Endothelial cell of umbilical vein (primary cell): ENCODE data around the gene TWF2. TPM values are rescaled to one million over a fixed set of nuclear protein-coding genes. Genes with fewer than 3 reads are reported as not detected.

ENCODE experiments used
- BruUV-seq: library from RNA; stranded (reverse); fragments of 400-500 nt; replicated peaks from 2 replicates; lab custom pipeline; 2021; lab: Mats Ljungman, UMichigan
- CTCF ChIA-PET: fragments of 300-600, 350-600 bp; sonication (Branson Sonifier 250); formaldehyde crosslinking; loops from one replicate; lab custom pipeline; 2021; ENCODE audit warnings: antibody characterized with exemption, inconsistent platforms; lab: Charles Lee
- POLR2A ChIA-PET: fragments of 300-600, 350-600 bp; sonication (Branson Sonifier 250); formaldehyde crosslinking; loops from one replicate; lab custom pipeline; 2021; ENCODE audit warnings: antibody characterized with exemption, inconsistent platforms; lab: Charles Lee
- DNase-seq: peaks from one replicate; pipeline ENCODE4 v3.0.0-alpha.2; 2011; ENCODE audit warnings: low read depth, low spot score
- FAIRE-seq: peaks from 2 replicates; lab custom pipeline; 2011; peaks lifted over from hg19 to GRCh38; lab: Jason Lieb, UNC
- H2AFZ ChIP-seq: 2 replicates; pipeline ENCODE4 v1.6.0; 2012; ENCODE audit warnings: low read depth, low read length, control low read depth, inconsistent platforms
- H3K27ac ChIP-seq: 2 replicates; pipeline ENCODE4 v1.5.1; 2011; ENCODE audit warnings: low read depth, mild to moderate bottlenecking, control low read depth, low read length, moderate library complexity; ENCODE audit not compliant: insufficient read depth
- H3K27me3 ChIP-seq, 2 experiments: 2 replicates each; pipeline versions ENCODE4 v1.6.0 to v1.6.1; 2011; ENCODE audit warnings: low read length in 2 of 2, mixed read lengths in 1 of 2; ENCODE audit not compliant: control insufficient read depth in 2 of 2, insufficient read depth in 2 of 2
- H3K36me3 ChIP-seq, 2 experiments: 2 replicates in 1 of 2; 3 replicates in 1 of 2; pipeline ENCODE4 v1.5.1; 2011; ENCODE audit warnings: low read length in 2 of 2, mild to moderate bottlenecking in 1 of 2, moderate library complexity in 1 of 2; ENCODE audit not compliant: control insufficient read depth in 2 of 2, insufficient read depth in 2 of 2; ENCODE audit errors: extremely low read depth in 1 of 2
- H3K4me1 ChIP-seq: 3 replicates; pipeline ENCODE4 v1.5.1; 2011; ENCODE audit warnings: mild to moderate bottlenecking, low read length; ENCODE audit not compliant: control insufficient read depth, insufficient read depth; ENCODE audit errors: extremely low read depth
- H3K4me2 ChIP-seq: 2 replicates; pipeline ENCODE4 v1.6.1; 2011; ENCODE audit warnings: low read length, control low read depth, mixed read lengths; ENCODE audit not compliant: insufficient read depth
- H3K4me3 ChIP-seq, 3 experiments: fragments of 200-600 bp in 1 of 3; sonication (generic), shearing (Covaris generic) in 1 of 3; replicated peaks in 1 of 3; 2 replicates each; pipeline ENCODE4 v1.5.1; 2011 to 2016; ENCODE audit warnings: control low read depth in 3 of 3, low read length in 3 of 3, mild to moderate bottlenecking in 2 of 3, inconsistent platforms in 1 of 3, low read depth in 1 of 3, moderate library complexity in 1 of 3; ENCODE audit not compliant: insufficient read depth in 1 of 3
- H3K79me2 ChIP-seq: 2 replicates; pipeline ENCODE4 v1.6.0; 2012; ENCODE audit warnings: low read length, inconsistent platforms; ENCODE audit not compliant: control insufficient read depth, insufficient read depth
- H3K9ac ChIP-seq: replicated peaks from 2 replicates; pipeline ENCODE3; 2011; ENCODE audit warnings: low read length, control low read depth; ENCODE audit not compliant: insufficient read depth; ENCODE audit errors: extremely low read depth
- H3K9me1 ChIP-seq: replicated peaks from 3 replicates; pipeline ENCODE4 v1.6.0; 2011; ENCODE audit warnings: mild to moderate bottlenecking, low read length; ENCODE audit not compliant: control insufficient read depth, insufficient read depth; ENCODE audit errors: extremely low read depth
- H3K9me3 ChIP-seq: replicated peaks from 2 replicates; pipeline ENCODE4 v1.5.1; 2012; ENCODE audit warnings: low read length, inconsistent platforms; ENCODE audit not compliant: control insufficient read depth, insufficient read depth
- H4K20me1 ChIP-seq: replicated peaks from 2 replicates; pipeline ENCODE3; 2011; ENCODE audit warnings: mild to moderate bottlenecking, low read length; ENCODE audit not compliant: control insufficient read depth, insufficient read depth; ENCODE audit errors: extremely low read depth
- CTCF ChIP-seq, 2 donors: IDR thresholded peaks; 1 replicate in 1 of 2; 2 replicates in 1 of 2; pipeline ENCODE4 v1.5.1; 2011; ENCODE audit warnings: low read length in 2 of 2, mild to moderate bottlenecking in 2 of 2, moderate library complexity in 2 of 2, control low read depth in 1 of 2, inconsistent platforms in 1 of 2, low read depth in 1 of 2; ENCODE audit not compliant: insufficient read depth in 1 of 2; ENCODE audit errors: extremely low read depth in 1 of 2
- GATA2 ChIP-seq: IDR thresholded peaks from 2 replicates; pipeline ENCODE4 v1.7.0; 2011; ENCODE audit warnings: low read depth, mild to moderate bottlenecking, moderate library complexity, mixed read lengths, low read length; ENCODE audit not compliant: insufficient read length, insufficient read depth
- POLR2A ChIP-seq: IDR thresholded peaks from 2 replicates; pipeline ENCODE4 v1.6.1; 2012; ENCODE audit warnings: low read depth, mild to moderate bottlenecking, control low read depth, low read length
- dilution Hi-C: fragments of 300-500 bp; cut with MboI; formaldehyde crosslinking; loops from one replicate; pipeline ENCODE4 v1.15.0; 2019; ENCODE audit warnings: low sequenced_read_pairs; ENCODE audit not compliant: extremely low pct_ligation_motif_present
- intact Hi-C: fragments of 100-400 bp; cut with micrococcal nuclease; formaldehyde crosslinking; loops from one replicate; pipeline ENCODE4 v1.10.0; 2022
- polyA plus RNA-seq, 4 experiments: library from polyadenylated mRNA; depleted of rRNA in 3 of 4; stranded (reverse) in 3 of 4; unstranded in 1 of 4; fragments of >200 nt; gene quantifications; 2 replicates each; pipeline versions ENCODE4 v1.2.1 to v1.2.3, GENCODE V29; 2011 to 2012; ENCODE audit warnings: missing spikeins in 1 of 4
- total RNA-seq: library from RNA; stranded (reverse); gene quantifications from 2 replicates; pipeline ENCODE4 v1.2.3, GENCODE V29; 2021

Gene TWF2
- total and polyA plus RNA-seq, 2 donors (not counting 3 experiments of a cell fraction or from before 2014, with no cell fraction given): 82.9 to 134 TPM

- ChIA-PET POLR2A (interaction anchor here (2.2 to 2.9 kb wide), 2 partner anchors 10 to 61 kb away, joined by 8 to 9 read pairs; partner anchors contain the start of gene GLYCTK), CTCF (interaction anchor here (1.1 to 5.1 kb wide), 14 partner anchors 10 to 169 kb away, joined by 3 to 49 read pairs (median 9); partner anchors contain the start of genes GLYCTK, PPM1M and TWF2)
- Histone ChIP-seq H3K79me2 (peaks cover 51% of the 10 kb centered on the region), H3K9ac (peak overlapping the region; percentile 87), H3K27ac (peak overlapping the region; percentile 62), H4K20me1 (no peaks in the 10 kb centered on the region), H3K9me1 (no peaks in the 10 kb centered on the region), H3K36me3 (no peaks in the 10 kb centered on the region), H3K4me2 (peak overlapping the region; percentile 86), H3K27me3 (no peaks in the 10 kb centered on the region), H3K4me1 (peaks cover 34% of the 10 kb centered on the region), H2AFZ (peak overlapping the region; percentile 60), H3K4me3 (peak overlapping the region; percentile 24 to 96 (median 87)), H3K9me3 (no peaks in the 10 kb centered on the region)
- BruUV-seq: no TSS peak
- FAIRE-seq: no peak
- dilution Hi-C loops (no loop called here), intact Hi-C loops (loop anchor here (1.0 to 5.0 kb wide), 5 partner anchors 8 to 126 kb away; partner anchors contain the start of genes GLYCTK, POC1A and TWF2)
- TF ChIP-seq POLR2A: peak; percentile 86
- TF ChIP-seq GATA2: no peak
- peak; percentile 6 to 55 for TF ChIP-seq CTCF (IDR thresholded peaks at IDR 0.05; ENCODE audit: extremely low read depth in 1 of 2, insufficient read depth in 1 of 2, low read depth in 1 of 2, low read length in 2 of 2)
- peak; percentile 67 for DNase-seq
These were observed 39.1 kb upstream of the TWF2 start for GRCh38 chr3:52277972-52278509.
